ENCODE measurements around the gene ROM1.

ROM1 gene

DNA sequence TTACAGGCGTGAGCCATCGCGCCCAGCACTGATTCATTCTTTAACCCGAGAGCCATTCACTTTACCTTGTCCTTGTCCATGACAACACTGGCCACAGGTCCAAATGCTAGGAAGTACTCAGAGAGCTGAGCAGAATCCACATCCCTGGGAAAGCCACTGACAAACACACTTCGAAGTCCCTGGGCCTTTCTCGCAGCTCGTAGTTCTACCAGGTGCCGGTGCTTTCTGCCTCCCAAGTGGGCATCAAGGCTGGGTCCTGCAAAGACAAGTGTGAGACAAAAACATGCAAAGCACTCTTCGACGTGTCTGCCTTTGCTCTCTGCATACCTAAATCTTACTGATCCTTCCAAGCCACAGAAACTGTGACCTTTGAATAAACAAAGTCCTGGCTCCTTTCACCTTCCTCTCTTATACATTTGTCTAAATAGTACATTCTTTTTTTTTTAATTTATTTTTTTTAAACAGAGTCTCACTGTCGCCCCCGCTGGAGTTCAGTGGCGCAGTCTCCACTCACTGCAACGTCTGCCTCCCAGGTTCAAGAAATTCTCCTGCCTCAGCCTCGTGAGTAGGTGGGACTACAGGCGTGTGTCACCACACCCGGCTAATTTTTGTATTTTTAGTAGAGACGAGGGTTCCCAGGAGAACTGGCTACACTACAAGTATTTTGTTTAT, 24.0 kb upstream of the ROM1 start:
- DNase-seq = no peak

DNA sequence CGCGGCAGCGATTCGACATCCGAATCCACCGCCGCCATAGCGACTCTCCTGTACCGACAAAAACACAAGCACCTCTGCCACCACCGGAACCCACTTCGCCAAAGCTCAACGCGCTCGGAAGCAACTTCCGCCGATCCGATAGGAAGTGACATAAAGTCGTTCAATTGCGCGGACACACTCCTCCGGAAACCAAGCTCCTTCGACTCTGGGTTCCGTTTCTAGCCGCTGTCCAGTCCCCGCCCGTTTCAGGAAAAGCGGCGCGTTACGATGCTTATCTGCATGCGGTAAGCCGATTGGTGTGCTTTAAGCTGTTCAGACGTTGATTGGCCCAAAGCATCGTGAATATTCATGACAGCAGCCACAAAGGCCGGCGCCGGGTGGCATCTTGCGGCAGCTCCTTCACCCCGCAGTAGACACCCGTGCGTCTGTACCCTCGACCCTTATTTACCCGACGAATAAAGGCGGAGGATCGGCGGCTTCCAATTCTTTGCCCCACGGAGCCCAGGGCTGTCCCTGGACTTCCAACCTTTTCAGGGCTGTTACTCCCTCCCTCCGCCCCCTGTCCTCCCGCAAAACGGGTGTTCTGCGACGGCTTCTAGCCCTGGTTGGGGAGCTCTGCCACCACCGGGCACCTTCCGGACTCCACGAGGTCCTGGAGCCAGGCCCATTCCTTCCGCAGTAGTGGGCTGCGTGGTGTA, 21.5 kb upstream of the ROM1 start, which contains the start of gene TUT1:
TSS of gene TUT1 (minus strand) at position 76 of the 698 bp plus-strand sequence. CDS start at position 38, 38 bp downstream.
- DNase-seq = peak; percentile 98

DNA sequence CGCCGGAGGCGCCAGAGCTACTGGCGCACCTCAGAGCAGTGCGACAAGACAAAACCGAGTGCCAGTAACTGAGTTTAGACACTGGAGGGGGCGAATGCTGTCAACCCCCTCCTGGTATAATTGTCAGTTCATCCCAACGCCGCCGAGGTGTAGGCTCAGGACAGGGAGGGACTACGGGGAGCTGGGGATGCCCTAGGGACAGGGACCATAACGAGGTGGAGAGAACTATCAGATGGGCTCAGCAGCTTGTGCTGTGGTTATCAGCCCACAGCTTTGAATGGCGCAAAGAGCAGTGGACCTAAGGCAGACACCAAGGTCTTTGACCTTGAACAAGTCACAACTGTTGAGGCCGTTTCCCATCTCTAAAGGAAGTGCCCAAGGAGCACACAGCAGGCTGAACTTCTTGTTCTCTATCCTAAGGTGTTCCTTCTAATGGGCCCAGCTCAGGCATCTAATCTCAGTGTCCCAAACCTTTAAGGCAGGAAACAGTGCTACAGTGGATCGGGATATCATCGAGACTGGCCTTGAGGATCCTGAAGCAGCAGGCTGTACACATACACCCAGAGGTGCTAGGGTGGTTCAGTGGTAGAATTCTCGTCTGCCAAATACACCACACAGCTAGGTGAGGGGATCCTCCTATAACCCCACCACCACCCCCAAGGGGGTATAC, 20.8 kb upstream of the ROM1 start:
- DNase-seq = peak; percentile 12

DNA sequence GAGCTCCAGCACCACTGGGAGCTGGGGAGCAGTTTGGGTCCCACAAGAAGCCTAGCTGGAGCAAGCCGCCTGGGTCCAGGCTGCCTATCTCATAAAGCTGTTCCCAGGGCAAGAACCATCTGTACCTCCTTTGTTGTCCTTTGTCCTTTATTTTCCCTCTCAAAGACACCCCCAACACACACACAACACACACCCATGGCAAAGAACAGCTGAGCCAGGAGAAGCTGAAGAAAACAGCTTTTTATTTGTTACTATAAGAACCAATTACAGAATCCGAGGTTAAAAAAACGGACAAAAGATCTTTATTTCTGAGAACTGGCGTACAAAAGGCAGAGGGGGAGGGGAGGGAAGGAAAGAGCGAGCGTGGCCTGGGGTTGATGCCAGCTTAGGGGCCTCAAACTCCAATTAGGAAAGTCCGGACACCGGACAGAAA, 20.1 kb upstream of the ROM1 start:
- DNase-seq = peak; percentile 19

DNA sequence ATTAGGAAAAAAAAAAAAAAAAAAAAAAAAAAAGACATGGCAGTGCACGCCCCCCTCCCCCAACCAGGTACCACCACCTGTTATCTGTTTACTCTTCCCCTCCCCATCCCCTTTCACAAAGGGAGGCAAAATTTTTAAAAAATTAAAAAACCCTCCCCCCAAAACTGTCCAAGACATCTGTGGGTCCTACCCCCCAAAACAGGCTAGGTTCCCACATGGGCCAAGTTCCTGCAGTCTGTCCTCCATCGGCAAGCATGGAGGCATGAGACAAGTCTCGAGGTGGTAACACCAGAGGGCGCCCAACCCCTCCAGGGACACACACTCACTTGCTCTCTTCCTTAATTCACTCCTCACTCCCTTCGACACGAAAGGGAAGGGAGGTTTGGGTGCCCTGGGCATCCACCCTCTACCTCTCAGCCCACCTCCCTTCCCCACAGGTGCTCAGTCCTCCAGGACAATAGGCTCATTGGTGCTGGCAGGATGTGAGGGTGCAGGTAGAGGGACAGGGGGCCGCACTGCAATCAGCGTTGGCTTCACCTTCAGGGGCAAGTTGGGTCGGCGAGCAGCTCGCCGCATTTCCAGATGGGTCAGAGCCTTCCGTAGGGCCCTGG, 19.5 kb upstream of the ROM1 start:
- peak; percentile 80 for DNase-seq

DNA sequence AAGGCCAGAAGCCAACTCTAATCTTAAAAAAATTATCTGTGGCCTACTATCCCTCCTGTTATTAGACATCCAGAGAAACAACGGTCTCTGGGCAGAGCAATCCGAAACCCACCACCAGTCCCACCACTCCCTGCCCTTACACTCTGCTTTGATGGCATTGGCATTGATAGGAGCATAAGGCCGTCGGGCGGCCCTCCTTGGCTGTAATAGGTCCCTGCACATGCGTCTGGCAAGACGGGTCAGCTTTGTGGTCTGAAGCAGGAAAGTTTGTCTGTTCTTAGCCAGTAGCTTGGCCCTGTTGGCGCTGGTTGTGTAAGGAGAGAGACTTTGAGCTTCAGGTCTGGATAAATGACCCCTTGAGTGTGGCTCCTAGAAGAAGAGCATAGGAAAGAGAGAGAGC, 17.9 kb upstream of the ROM1 start:
- no peak for DNase-seq

DNA sequence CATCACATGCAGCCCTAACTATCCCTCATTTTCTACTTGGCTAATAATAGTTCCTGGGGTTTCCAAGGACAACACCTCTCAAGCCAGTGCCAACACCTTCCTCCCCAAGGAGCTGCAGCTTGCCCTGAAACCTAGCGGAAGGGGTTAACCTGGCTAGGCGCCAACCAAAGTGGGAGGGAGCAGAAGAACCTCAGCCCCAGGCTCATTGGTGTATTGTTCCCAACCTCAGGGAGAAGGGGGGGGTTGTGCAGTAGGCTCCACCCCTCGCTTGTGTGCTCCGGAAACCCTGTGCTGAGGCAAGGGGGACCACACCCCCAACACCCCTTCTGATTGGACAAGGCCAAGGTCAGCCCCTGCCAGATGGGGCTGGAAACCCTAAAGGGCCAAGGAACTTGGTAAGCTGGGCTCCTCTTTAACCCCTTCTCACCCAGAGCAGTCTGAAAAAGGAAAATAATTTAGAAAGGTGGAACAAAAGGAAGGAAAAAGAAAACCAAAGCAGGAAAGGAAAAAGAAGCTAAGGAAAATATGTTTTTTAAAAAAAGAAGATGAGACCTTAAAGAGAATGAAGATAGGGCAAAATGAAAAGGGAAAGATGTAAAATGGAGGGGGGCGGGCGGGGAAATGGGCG, 13.9 kb upstream of the ROM1 start:
- DNase-seq = peak; percentile 97

DNA sequence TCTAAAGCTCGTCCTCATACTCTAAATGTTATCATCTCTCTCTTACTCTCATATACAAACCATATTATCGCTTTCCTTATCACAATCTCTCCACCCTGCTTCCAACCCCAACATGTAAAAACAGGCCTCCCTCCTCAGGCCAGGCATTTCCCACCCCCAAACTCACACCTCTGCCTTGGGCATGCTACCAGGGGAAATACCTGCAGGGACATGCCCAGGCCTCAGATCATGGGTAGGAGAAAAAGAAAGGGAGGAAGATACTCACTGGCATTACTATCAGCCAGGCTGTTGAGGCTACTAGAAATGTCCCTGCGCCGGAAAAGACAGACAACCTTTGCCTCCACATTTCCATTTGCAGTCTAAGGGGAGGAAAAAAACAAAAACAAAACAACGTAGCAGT, 13.2 kb upstream of the ROM1 start:
- DNase-seq = no peak

DNA sequence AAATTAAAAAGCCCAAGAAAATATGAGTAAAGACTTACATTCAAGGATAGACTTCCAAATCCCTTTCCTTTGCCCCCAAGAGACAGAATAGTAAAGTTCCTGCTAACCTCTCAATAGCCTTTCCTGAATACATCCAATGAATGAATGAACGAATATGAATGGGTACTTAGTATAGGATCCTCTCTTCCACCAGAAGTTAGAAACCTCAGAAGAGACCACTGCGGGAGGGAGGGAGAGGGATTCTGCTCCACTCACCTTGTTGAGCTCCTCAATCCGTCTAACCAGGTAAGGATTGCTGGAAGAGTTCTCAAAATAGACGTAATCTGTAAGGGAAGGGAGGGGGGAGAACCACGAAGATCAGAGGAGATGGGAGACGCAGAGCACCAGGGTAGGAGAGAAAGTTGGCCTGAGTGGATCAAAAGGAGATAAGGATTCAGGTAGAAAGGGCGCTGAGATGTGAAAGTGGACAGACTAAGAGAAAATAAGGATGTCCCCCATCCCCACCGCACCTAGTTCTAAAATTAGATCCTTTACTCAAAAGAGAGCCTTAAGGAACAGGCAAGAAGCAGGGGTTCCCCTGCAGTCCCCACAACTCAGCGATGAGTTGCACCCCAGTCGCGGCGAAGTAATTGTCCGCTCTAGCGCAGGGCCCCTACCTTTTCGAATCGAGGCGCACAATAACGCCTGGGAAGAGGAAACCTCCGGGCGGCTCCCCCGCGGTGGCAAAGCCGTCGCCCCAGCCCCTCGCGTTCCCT, 12.5 kb upstream of the ROM1 start:
- DNase-seq = no peak

DNA sequence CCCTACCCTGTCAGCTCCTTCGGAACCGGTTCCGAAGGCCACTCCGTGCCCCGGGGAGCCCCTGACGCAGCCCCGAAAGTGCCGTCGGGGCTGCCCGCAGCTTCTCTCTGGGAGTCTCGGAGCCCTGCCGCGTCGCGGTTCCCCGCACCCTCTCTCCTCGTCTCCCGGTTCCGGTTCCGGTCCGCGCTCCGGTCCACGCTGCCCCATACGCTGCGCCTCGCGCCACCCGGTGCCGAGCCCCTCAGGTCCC, 12.0 kb upstream of the ROM1 start:
- DNase-seq = no peak

DNA sequence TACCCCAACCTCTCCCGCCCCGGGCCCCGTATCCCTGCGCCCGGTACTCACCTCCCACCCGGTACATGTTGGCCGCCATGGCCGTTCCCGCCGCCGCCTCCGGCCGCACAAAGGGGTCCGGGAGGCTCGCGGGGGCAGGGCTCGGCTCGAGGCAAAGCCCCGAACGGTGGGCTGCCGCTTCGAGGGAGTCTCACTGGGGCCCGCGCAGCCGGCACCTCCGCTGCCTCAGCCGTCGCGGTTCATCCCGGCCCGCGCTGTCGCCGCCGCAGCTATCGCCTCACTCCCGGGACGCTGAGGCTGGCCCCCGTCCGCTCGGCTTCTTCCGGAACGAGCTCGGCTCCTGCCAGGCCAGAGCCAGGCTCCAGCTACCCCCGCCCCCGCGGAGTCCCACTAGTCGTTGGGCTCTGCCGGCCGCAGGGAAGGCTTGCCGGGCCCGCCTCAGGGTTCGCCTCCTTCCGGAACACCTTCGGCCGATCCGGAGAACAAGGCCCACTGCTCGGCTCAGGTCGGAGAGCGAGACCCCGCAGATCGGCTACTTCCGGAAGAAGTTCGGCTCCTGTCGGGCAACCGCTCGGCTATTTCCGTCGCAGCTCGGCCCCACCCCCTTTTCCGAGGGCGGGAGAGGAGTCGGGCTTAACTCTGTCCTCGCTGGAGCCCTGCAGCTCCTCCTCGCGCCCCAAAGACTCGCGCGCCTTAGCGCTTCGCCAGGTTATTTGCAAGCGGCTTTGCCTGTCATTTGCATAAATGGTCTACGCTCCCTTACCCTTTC, 11.5 kb upstream of the ROM1 start, which contains the start of gene MTA2:
TSS of gene MTA2 (minus strand) at position 494 of the 769 bp plus-strand sequence. CDS start at position 79, 415 bp downstream.
- peak; percentile 100 for DNase-seq

DNA sequence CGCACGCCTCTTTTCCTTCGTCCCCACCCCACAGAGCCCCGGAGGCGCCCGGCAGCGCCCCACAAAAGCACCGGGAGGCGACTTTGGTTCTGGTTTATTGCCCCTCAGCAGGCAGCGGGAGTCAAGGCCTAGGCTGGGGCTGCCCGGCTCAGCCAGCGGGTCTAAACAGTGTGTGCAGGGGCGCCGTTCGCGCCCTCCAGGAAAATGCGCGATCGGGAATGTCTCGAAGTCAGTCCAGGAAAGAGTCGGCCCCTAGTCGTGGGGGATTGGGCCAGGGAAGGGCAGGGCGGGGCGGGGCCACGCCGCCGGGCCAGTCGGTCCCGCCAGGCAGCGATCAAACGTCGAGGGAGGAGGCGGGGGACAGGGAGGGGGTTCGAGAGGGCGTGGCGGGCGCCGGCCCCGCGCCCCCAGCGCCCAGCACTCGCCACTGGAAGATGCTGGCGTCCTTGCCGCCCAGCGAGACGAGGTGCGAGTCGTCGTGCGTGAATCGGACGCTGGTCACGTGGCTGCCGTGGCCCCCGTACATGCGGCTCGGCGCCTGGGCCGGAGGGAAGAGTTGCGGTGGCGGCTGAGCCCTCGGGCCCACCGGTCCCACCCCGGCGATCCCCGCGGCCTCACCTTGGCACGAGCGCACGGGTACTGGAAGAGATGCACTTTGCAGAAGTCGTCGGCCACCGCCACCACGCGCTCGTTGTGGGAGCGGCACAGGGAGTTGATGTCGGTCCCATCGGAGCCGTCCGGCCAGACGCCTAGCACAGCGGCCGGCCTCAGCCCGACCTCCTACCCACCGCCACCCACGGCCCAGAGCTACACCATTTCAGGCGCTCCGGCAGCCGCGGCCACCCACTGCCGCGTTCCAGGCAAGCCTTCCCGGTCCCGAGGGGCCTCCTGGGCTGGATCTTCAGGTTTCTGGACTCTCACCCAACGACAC, 10.7 kb upstream of the ROM1 start:
- DNase-seq = peak; percentile 83

DNA sequence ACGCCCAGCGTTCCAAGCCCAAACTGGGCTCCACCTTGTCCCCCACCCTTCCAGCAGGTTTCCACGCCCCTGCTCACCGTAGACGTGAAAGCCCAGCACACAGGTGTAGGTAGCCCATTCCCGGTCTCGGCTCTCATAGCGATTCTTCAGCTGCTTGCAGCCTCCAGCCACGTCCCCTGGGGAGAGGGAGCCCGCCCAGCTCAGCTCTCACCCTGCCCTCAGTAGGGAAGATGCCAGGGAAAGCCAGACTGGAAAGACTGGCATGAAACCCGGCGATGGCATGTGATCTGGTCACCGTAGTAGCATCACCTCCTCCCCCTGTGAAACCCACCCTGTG, 10.0 kb upstream of the ROM1 start:
- no peak for DNase-seq

DNA sequence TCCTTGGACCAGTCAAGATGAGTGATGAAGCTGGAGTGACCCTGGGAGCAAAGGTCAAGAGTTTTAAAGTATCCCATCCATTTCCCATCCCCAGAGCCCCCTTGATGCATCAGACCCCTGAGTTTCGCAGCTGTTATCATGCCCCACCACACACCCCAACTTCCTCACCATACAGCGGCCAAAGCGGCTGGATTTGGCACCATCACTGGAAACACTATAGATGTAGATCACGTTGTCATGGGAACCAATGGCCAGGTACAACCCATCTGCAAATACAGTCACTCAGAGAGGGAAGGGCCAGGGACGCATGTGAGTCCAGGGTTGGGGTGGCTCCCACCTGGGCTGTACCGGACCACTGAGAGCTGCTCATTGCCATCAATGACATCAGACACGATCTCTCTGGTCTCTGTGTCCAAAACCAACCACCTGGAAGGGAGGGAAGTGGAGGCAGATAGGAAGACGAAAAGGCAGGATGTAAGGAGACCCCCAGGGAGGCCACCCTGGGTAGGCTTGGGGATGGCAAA, 9.2 kb upstream of the ROM1 start:
- peak; percentile 52 for DNase-seq

DNA sequence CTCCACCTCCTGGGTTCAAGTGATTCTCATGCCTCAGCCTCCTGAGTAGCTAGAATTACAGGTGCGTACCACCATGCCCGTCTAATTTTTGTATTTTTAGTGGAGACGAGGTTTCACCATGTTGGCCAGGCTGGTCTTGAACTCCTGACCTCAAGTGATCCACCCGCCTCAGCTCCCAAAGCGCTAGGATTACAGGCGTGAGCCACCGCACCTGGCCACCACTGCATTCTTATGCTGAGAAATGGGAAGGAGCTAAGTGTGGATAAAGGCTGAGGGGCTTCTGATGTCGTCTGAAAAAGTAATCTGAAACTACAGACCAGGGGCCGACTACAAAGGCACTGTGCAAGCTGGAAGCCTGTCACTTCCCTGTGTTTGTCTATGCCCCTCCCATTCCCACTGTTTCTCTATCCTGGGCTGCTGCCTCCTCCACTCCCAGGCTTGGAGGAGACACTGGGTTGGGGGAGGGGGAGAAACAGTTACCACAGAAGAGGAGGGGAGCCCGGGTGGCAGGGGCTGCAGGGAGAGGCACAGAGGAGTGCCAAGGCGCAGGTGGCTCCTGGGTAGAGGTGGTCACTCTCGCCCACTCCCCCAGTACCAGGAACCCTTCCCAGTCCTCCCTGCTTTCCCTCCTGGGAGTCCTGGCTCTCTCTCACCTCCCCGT, 8.5 kb upstream of the ROM1 start:
- DNase-seq = no peak

DNA sequence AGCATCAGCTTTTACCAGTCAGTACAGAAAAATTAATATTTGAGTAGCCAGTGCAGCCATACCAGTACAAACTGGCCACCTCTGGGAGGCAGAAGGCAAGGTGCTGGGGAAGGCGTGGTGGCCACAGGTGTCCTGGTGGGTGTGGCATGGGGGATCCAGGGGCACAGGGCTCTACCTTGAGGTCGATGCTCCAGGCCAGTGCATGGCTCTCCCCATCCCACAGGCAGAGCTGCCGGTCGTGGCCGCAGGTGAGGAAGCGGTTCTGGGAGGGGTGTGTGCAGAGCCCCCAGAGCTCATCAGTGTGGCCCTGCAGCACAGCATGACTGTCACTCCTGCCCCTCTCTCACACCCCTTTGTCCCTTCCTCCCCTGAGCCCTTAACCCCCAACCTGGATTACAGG, 7.6 kb upstream of the ROM1 start:
- no peak for DNase-seq

DNA sequence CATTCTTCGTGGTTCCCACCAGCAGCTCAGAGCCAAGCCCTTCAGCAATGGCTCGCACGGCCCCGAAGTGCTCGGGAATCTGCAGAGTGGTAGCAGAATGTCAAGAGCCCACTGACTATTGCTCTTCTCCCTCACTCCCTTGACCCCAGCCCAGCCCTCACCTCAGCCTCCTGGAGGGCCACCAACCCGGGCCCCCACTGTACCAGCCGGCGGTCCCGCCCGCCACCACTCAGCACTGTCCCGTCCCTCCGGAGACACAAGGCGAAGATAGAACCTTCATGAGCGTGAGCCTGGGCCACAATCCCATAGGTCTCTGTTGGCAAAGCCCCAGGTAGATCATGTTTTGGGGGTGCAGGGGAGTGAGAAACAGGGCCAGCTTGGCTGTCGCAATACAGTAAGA, 7.2 kb upstream of the ROM1 start:
- DNase-seq = no peak

DNA sequence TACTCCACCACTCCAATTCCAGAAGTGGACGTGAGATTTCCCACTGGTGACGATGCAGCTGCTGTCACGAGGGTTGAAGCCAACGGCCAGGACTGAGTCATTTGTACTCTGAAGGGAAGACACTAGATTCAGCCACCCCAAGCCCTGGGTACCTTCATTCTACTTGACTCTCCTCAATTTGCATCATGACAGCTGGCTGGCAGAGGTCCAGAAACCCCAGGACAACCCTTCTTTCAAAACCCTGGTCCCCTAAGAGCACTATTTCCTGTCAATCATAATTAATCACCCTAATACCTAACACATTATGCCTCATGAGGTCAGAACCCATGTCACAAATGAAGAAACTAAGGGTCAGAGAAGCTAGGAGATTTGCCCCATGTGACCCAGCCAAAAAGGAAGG, 5.3 kb upstream of the ROM1 start:
- no peak for DNase-seq

DNA sequence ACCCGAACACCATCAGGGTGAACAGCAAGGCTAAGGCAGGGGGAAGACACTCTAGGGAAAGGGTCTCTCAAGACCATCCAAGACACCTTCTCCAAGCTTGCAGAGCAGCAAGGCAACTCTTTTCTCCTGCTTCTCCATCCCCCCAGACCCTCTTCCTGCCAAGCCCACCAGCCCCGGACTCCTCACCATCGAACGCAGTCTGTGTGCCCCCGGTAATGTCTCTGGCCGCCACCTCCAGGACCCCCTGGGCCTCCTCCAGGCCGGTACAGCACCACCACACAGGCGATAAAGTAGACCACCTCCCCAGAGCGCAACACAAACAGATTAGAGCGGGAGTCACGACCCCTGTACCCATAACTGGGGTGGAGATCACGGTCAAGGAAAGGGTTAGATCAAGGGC, 4.3 kb upstream of the ROM1 start:
- DNase-seq = no peak

DNA sequence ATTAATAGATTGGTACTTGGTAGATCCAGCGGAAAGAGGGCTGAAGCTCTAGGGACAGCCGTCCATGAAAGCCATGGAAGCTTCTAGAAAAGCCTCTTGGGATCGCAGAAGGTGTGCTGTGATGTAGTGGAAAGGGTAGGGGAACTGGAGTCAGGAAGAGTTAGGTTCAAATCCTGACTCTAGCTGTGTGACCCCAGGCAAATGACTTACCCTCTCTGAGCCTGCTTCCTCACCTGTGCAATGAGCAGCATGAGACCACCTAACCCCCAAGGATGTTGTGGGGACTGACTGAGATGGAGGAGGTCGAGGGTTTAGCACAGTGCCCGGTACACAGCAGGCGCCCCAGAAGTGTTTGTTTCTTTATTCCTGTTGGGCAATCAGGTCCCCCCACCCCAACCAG, 2.7 kb upstream of the ROM1 start:
- no peak for DNase-seq

All from femur (tissue), 1 donor.